Spleen (tissue), 11 donors: Measurements from ENCODE around the gene TBXAS1. TPM values are rescaled to one million over a fixed set of nuclear protein-coding genes. Genes with fewer than 3 reads are reported as not detected.
A peak's percentile ranks its signal among the peaks of the same experiment; 100 is the strongest.

ENCODE experiments used
- DNase-seq: peaks from one replicate; pipeline ENCODE4 v3.0.0-alpha.2; 2020
- H3K27ac ChIP-seq, 8 donors: fragments of 200-600 bp; sonication (generic) in 7 of 8; 1 replicate in 4 of 8; 2 replicates in 4 of 8; pipeline versions ENCODE4 v1.5.0 to v1.8.0; 2016 to 2021; ENCODE audit warnings: inconsistent platforms in 4 of 8, mild to moderate bottlenecking in 4 of 8, moderate library complexity in 1 of 8
- H3K27me3 ChIP-seq, 7 donors: fragments of 200-600 bp; sonication (generic) in 6 of 7; replicated peaks in 1 of 7; 1 replicate in 4 of 7; 2 replicates in 3 of 7; pipeline versions ENCODE4 v1.5.0 to v1.8.0; 2016 to 2021; ENCODE audit warnings: inconsistent platforms in 3 of 7, mild to moderate bottlenecking in 1 of 7
- H3K36me3 ChIP-seq, 6 donors: fragments of 200-600 bp; sonication (generic) in 5 of 6; 1 replicate in 4 of 6; 2 replicates in 2 of 6; pipeline versions ENCODE4 v1.5.0 to v1.8.0; 2016 to 2021; ENCODE audit warnings: inconsistent platforms in 2 of 6
- H3K4me1 ChIP-seq, 6 donors: fragments of 200-600 bp; sonication (generic) in 5 of 6; 1 replicate in 3 of 6; 2 replicates in 3 of 6; pipeline versions ENCODE4 v1.5.0 to v1.8.0; 2016 to 2021; ENCODE audit warnings: inconsistent platforms in 3 of 6
- H3K4me3 ChIP-seq, 8 donors: fragments of 200-600 bp; sonication (generic) in 7 of 8; 1 replicate in 4 of 8; 2 replicates in 4 of 8; pipeline versions ENCODE4 v1.5.0 to v1.8.0; 2016 to 2021; ENCODE audit warnings: inconsistent platforms in 4 of 8, mild to moderate bottlenecking in 4 of 8, moderate library complexity in 2 of 8
- H3K9me3 ChIP-seq, 8 donors: fragments of 200-600 bp; sonication (generic) in 7 of 8; 1 replicate in 4 of 8; 2 replicates in 4 of 8; pipeline versions ENCODE4 v1.5.0 to v1.8.0; 2016 to 2021; ENCODE audit warnings: inconsistent platforms in 4 of 8
- CTCF ChIP-seq, 11 experiments: fragments of 200-600 bp in 7 of 11; fragments of 450-650 bp in 4 of 11; sonication (generic) in 4 of 11; IDR thresholded peaks in 8 of 11; conservative IDR thresholded peaks in 3 of 11; 1 replicate in 7 of 11; 2 replicates in 4 of 11; pipeline versions ENCODE4 v1.4.0 to v1.8.0; 2016 to 2021; ENCODE audit warnings: antibody characterized with exemption in 11 of 11, inconsistent platforms in 4 of 11, mild to moderate bottlenecking in 1 of 11
- POLR2A ChIP-seq, 3 donors: fragments of 450-650 bp; IDR thresholded peaks; one replicate each; pipeline ENCODE4 v1.5.1; 2017; ENCODE audit warnings: antibody characterized with exemption in 3 of 3, mild to moderate bottlenecking in 1 of 3
- POLR2AphosphoS5 ChIP-seq, 3 donors: sonication (generic); formaldehyde crosslinking; IDR thresholded peaks; one replicate each; pipeline ENCODE4 v1.5.1; 2017; ENCODE audit warnings: antibody characterized with exemption in 3 of 3
- WGBS, 5 donors: extraction: QIAGEN DNeasy Blood & Tissue Kit in 3 of 5; methylation state at CpG; one replicate each; pipeline versions ENCODE4 v1.1.5 to v1.1.7; 2013 to 2018; 5-methylcytosine and 5-hydroxymethylcytosine counted together
- intact Hi-C: fragments of 100-400 bp; cut with DNase I; formaldehyde crosslinking; loops from one replicate; pipeline ENCODE4 v1.15.0; 2023; ENCODE audit warnings: low total_unique reads
- polyA plus RNA-seq, 3 donors: library from polyadenylated mRNA; stranded (reverse); fragments of 200-250 nt; gene quantifications; one replicate each; pipeline ENCODE4 v1.2.1, GENCODE V29; 2013
- total RNA-seq, 7 donors: library from RNA; depleted of rRNA in 3 of 7; stranded (reverse); fragments of >200 nt in 3 of 7; fragmentation: NEBNext Ultra II Directional in 4 of 7; extraction: Animal tissue kit (Norgen Biotek cat#: 25700) in 4 of 7; gene quantifications; one replicate each; pipeline versions ENCODE4 v1.1.0 to v1.2.1, GENCODE V29; 2016 to 2021
- donor health status: healthy with polysubstance abuse.
- donor health status: DM: no; HTN: no; CAD: no; lungs with moderate emphysema.
- donor health status: DM: no; HTN: no; CAD: no.
- donor health status: Bipolar disorder and iron deficiency.
- donor health status: healthy.
- donor health status: DM: no; HTN: no; CAD: no.
- donor health status: DM: yes; HTN: yes; CAD: no.

TBXAS1 gene
- total and polyA plus RNA-seq, 10 donors, result 19.8 to 287 (median 147) TPM

- Histone ChIP-seq H3K9me3 (no peaks in the 10 kb centered on the region), H3K27ac (no peak overlapping the region), H3K4me1 (no peaks in the 10 kb centered on the region), H3K4me3 (no peak overlapping the region), H3K36me3 (peaks cover 0 to 49% (median 0%) of the 10 kb centered on the region in 6 donors), H3K27me3 (no peaks in the 10 kb centered on the region)
- TF ChIP-seq POLR2A (IDR thresholded peaks at IDR 0.05) (no peak), CTCF (IDR thresholded peaks at IDR 0.05 in 8 of 11, conservative IDR thresholded peaks at IDR 0.05 in 3 of 11) (no peak), POLR2AphosphoS5 (IDR thresholded peaks at IDR 0.05) (no peak)
- WGBS, 5 donors, result 91 to 95% (median 92%) methylated on average over 22 of the region's 22 CpGs
- intact Hi-C loops, result no loop called here
- DNase-seq, result no peak
Measured at GRCh38 chr7:139990571-139991268, 161.7 kb downstream of the TBXAS1 start.

GRCh38 chr7:139991269-139991666, 162.2 kb downstream of the TBXAS1 start:
- H3K27me3 ChIP-seq, result no peaks in the 10 kb centered on the region
- DNase-seq, result no peak
- intact Hi-C loops, result no loop called here
- peaks cover 0 to 47% (median 0%) of the 10 kb centered on the region in 6 donors for H3K36me3 ChIP-seq
- 84 to 92% (median 89%) methylated on average over 5 of the region's 5 CpGs for WGBS, 5 donors
- no peak for TF ChIP-seq POLR2AphosphoS5 (IDR thresholded peaks at IDR 0.05)
- no peak for TF ChIP-seq POLR2A (IDR thresholded peaks at IDR 0.05)
- TF ChIP-seq CTCF (IDR thresholded peaks at IDR 0.05 in 8 of 11, conservative IDR thresholded peaks at IDR 0.05 in 3 of 11), result no peak
- no peaks in the 10 kb centered on the region for H3K9me3 ChIP-seq
- H3K4me1 ChIP-seq, result no peaks in the 10 kb centered on the region
- no peak overlapping the region for H3K27ac ChIP-seq
- no peak overlapping the region for H3K4me3 ChIP-seq

- TF ChIP-seq POLR2A (IDR thresholded peaks at IDR 0.05), result no peak
- no peak for TF ChIP-seq POLR2AphosphoS5 (IDR thresholded peaks at IDR 0.05)
- TF ChIP-seq CTCF (IDR thresholded peaks at IDR 0.05 in 8 of 11, conservative IDR thresholded peaks at IDR 0.05 in 3 of 11), result no peak
Measured at GRCh38 chr7:139991911-139992310, 162.8 kb downstream of the TBXAS1 start.

GRCh38 chr7:139992353-139993044, 163.4 kb downstream of the TBXAS1 start:
- no peaks in the 10 kb centered on the region for H3K9me3 ChIP-seq
- DNase-seq, result no peak
- H3K36me3 ChIP-seq, result peaks cover 0 to 43% (median 0%) of the 10 kb centered on the region in 6 donors
- no peak overlapping the region for H3K4me3 ChIP-seq
- intact Hi-C loops, result no loop called here
- H3K27me3 ChIP-seq, result no peaks in the 10 kb centered on the region
- TF ChIP-seq CTCF (IDR thresholded peaks at IDR 0.05 in 8 of 11, conservative IDR thresholded peaks at IDR 0.05 in 3 of 11) (no peak), POLR2A (IDR thresholded peaks at IDR 0.05) (no peak), POLR2AphosphoS5 (IDR thresholded peaks at IDR 0.05) (no peak)
- peak overlapping the region in 2 of 8 donors; percentile 4 to 28 for H3K27ac ChIP-seq
- WGBS, 5 donors, result 74 to 80% (median 78%) methylated on average over 14 of the region's 14 CpGs
- no peaks in the 10 kb centered on the region for H3K4me1 ChIP-seq

More at GRCh38 chr7:139991911-139992310, 162.8 kb downstream of the TBXAS1 start:
- H3K27me3 ChIP-seq, result no peaks in the 10 kb centered on the region
- no peaks in the 10 kb centered on the region for H3K9me3 ChIP-seq
- intact Hi-C loops, result no loop called here
- no peak overlapping the region for H3K4me3 ChIP-seq
- peaks cover 0 to 47% (median 0%) of the 10 kb centered on the region in 6 donors for H3K36me3 ChIP-seq
- H3K4me1 ChIP-seq, result no peaks in the 10 kb centered on the region
- 73 to 90% (median 86%) methylated on average over 5 to 6 of the region's 6 CpGs for WGBS, 5 donors
- no peak overlapping the region for H3K27ac ChIP-seq
- no peak for DNase-seq
